Lower lobe of right lung (tissue), 2 donors: ENCODE measurements around the gene SORL1. TPM values are rescaled to one million over a fixed set of nuclear protein-coding genes. Genes with fewer than 3 reads are reported as not detected.

Experiments
- ATAC-seq, 2 donors: fragments of 200-7000 bp; cut with Tn5 transposase; one replicate each; pipeline ENCODE4 v1.9.1; 2020 to 2022; ENCODE audit warnings: mild to moderate bottlenecking in 2 of 2, moderate library complexity in 2 of 2
- DNase-seq: peaks from one replicate; pipeline ENCODE4 v3.0.0-alpha.2; 2020
- H3K27ac ChIP-seq: fragments of 200-600 bp; one replicate; pipeline ENCODE4 v1.8.0; 2022
- H3K27me3 ChIP-seq: fragments of 200-600 bp; one replicate; pipeline ENCODE4 v1.8.0; 2022; ENCODE audit warnings: low read depth
- H3K36me3 ChIP-seq: fragments of 200-600 bp; one replicate; pipeline ENCODE4 v1.8.0; 2022; ENCODE audit warnings: mild to moderate bottlenecking
- H3K4me1 ChIP-seq: fragments of 200-600 bp; one replicate; pipeline ENCODE4 v1.8.0; 2022
- H3K4me3 ChIP-seq: fragments of 200-600 bp; one replicate; pipeline ENCODE4 v1.8.0; 2022; ENCODE audit warnings: mild to moderate bottlenecking
- H3K9me3 ChIP-seq: fragments of 200-600 bp; one replicate; pipeline ENCODE4 v1.8.0; 2022
- CTCF ChIP-seq: fragments of 200-600 bp; IDR thresholded peaks from one replicate; pipeline ENCODE4 v1.8.0; 2022; ENCODE audit warnings: antibody characterized with exemption, mild to moderate bottlenecking
- intact Hi-C: fragments of 100-400 bp; cut with DNase I; formaldehyde crosslinking; loops from one replicate; pipeline ENCODE4 v1.11.0; 2022
- total RNA-seq: library from RNA; stranded (reverse); fragmentation: NEBNext Ultra II Directional; extraction: Animal tissue kit (Norgen Biotek cat#: 25700); gene quantifications from one replicate; pipeline ENCODE4 v1.2.1, GENCODE V29; 2021
- donor health status: DM: no; HTN: yes; CAD: no; lungs with severe emphysema.

Gene SORL1
- total RNA-seq, 1 donor from 2014 or later = 74.0 TPM

DNA sequence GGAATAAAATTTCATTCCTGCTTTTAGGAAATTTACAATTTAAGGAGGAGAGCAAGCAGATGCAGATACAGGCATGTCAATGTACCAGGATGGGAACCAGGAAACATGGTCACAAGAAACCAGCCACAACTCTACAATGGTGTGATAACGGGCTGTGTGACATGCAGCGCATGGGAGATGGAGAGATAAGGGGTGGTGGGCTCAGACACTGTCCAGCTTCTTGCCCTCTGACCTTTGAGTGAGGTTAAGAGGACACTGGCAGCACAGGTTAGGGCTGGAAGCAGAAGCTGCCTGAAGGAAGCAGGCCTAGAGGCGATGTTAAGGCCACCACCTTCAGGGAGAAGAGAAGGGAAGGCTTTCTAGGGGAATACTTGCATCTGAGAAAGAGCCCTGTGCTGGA, 3.0 kb downstream of the SORL1 start:
- Histone ChIP-seq H3K27me3 (no peaks in the 10 kb centered on the region), H3K4me3 (peak overlapping the region; percentile 9), H3K27ac (no peak overlapping the region), H3K9me3 (no peaks in the 10 kb centered on the region), H3K4me1 (peaks cover 18% of the 10 kb centered on the region), H3K36me3 (no peaks in the 10 kb centered on the region)
- DNase-seq (no peak), ATAC-seq (no peak)
- intact Hi-C loops = no loop called here
- TF ChIP-seq CTCF = no peak

DNA sequence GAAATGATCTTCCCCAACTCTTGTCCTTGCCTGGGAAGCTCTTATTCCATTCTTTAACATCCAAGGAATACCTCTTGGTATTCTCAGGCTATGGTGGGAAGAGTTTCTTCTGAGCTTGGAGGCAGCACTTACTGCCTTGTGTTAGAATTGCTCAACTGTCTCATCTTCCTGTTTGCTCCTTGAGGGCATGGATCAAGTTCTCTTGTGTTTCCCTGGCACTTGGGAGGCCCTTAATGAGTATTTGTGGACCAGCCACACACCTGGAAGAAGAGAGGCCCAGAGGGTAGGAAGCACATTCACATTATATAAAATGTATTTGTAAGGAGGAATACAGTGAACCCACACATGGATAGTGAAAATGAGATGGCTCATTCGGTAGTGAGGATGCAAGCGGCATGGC, 4.0 kb downstream of the SORL1 start:
- intact Hi-C loops = no loop called here
- Histone ChIP-seq H3K9me3 (no peaks in the 10 kb centered on the region), H3K4me3 (no peak overlapping the region), H3K4me1 (peaks cover 13% of the 10 kb centered on the region), H3K36me3 (no peaks in the 10 kb centered on the region), H3K27ac (no peak overlapping the region), H3K27me3 (no peaks in the 10 kb centered on the region)
- ATAC-seq = no peak
- TF ChIP-seq CTCF = no peak
- DNase-seq = no peak

DNA sequence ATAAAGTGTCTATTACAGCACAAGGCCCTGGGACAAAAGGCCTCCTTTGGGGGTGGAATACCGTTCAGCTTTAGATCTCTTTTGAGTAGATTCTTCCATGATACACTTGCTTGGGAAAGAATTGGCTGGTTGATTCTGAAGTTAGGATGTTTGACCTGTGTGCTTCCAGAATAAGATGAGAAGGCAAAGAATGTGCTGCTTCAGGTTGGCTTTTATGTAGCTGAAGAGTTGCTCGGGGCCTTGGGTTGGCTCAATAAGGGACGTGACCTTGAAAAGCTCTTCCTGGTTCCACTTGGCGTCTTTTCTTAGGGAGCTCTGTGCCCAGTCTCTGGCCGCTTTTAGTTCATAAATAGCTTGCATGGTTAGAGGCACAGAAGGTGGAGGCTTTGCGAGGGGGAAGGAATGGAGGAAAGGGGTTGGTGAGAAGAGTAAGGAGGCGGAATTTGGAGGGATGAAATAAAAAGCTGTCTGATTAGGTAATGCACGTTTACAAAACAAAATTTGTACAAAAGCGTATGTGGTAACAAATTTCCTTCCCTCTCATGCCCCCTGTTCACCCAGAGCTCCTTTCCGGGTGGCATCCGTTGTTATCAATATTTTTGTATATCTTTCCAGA, 4.8 kb downstream of the SORL1 start:
- Histone ChIP-seq H3K4me3 (no peak overlapping the region), H3K36me3 (no peaks in the 10 kb centered on the region), H3K27me3 (no peaks in the 10 kb centered on the region), H3K9me3 (no peaks in the 10 kb centered on the region), H3K27ac (no peak overlapping the region), H3K4me1 (peaks cover 5% of the 10 kb centered on the region)
- ATAC-seq = no peak
- intact Hi-C loops = no loop called here
- TF ChIP-seq CTCF = no peak
- no peak for DNase-seq

DNA sequence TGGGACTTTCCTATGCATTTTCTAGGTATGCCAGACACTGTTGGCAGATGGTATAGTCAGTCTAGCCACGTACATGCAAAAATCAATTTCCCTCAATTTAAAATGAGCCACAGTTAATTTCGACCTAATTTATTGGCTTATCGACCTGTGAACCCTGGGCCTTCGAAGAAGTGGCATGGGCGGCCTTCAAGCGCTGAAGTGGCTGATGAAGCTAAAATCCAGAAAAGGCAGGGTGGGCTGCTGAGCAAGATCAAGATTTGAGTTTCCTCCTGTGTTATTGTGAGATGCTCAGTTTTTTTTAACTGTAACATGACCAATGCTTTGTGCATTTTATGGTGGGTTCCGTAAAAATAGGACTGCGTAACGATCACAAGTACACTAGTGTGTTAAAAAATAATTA, 6.4 kb downstream of the SORL1 start:
- DNase-seq (no peak), ATAC-seq (no peak)
- intact Hi-C loops = no loop called here
- Histone ChIP-seq H3K9me3 (no peaks in the 10 kb centered on the region), H3K4me3 (no peak overlapping the region), H3K27ac (no peak overlapping the region), H3K36me3 (no peaks in the 10 kb centered on the region), H3K4me1 (no peaks in the 10 kb centered on the region), H3K27me3 (no peaks in the 10 kb centered on the region)
- TF ChIP-seq CTCF = no peak

- intact Hi-C loops = no loop called here
- Histone ChIP-seq H3K4me3 (no peak overlapping the region), H3K4me1 (peaks cover 3% of the 10 kb centered on the region), H3K9me3 (no peaks in the 10 kb centered on the region), H3K27me3 (no peaks in the 10 kb centered on the region), H3K27ac (no peak overlapping the region), H3K36me3 (no peaks in the 10 kb centered on the region)
- DNase-seq = no peak
- TF ChIP-seq CTCF = no peak
- no peak for ATAC-seq
Observed at GRCh38 chr11:121459413-121460017, 7.4 kb downstream of the SORL1 start.
